ENCODE measurements around the gene IL32.

GRCh38 chr16:3115003-3115402 is 49.6 kb downstream of the IL32 start:
- TF ChIP-seq CTCF (IDR thresholded peaks at IDR 0.05 in 4 of 5, conservative IDR thresholded peaks at IDR 0.05 in 1 of 5) (no peak), POLR2A (IDR thresholded peaks at IDR 0.05) (no peak)
